Small intestine (tissue), 7 donors: ENCODE measurements around the gene PHKB. TPM values are rescaled to one million over a fixed set of nuclear protein-coding genes. Genes with fewer than 3 reads are reported as not detected.

Source experiments
- DNase-seq, 2 donors: peaks; one replicate each; pipeline versions ENCODE4 v3.0.0 to v3.0.0-alpha.2; 2013
- FAIRE-seq: peaks from 2 replicates; lab custom pipeline; 2012; peaks lifted over from hg19 to GRCh38; lab: Jason Lieb, UNC
- H3K27ac ChIP-seq, 3 donors: one replicate each; pipeline ENCODE4 v1.5.1; 2013; ENCODE audit warnings: low read length in 2 of 3, mild to moderate bottlenecking in 2 of 3, control low read depth in 1 of 3, inconsistent platforms in 1 of 3, low read depth in 1 of 3, moderate library complexity in 1 of 3
- H3K27me3 ChIP-seq, 3 donors: one replicate each; pipeline ENCODE4 v1.6.1; 2013; ENCODE audit warnings: low read length in 3 of 3, inconsistent platforms in 1 of 3; ENCODE audit not compliant: control insufficient read depth in 3 of 3, insufficient read depth in 3 of 3
- H3K36me3 ChIP-seq, 3 donors: one replicate each; pipeline ENCODE4 v1.6.1; 2013; ENCODE audit warnings: low read length in 3 of 3, inconsistent platforms in 1 of 3, low read depth in 1 of 3, mild to moderate bottlenecking in 1 of 3, moderate library complexity in 1 of 3; ENCODE audit not compliant: control insufficient read depth in 3 of 3, insufficient read depth in 2 of 3
- H3K4me1 ChIP-seq, 3 donors: one replicate each; pipeline ENCODE4 v1.6.1; 2013; ENCODE audit warnings: low read length in 2 of 3, inconsistent platforms in 1 of 3, low read depth in 1 of 3, mild to moderate bottlenecking in 1 of 3, moderate library complexity in 1 of 3; ENCODE audit not compliant: control insufficient read depth in 3 of 3, insufficient read depth in 2 of 3
- H3K4me3 ChIP-seq, 3 donors: one replicate each; pipeline ENCODE4 v1.5.1; 2013; ENCODE audit warnings: low read length in 3 of 3, control low read depth in 1 of 3, inconsistent platforms in 1 of 3, low read depth in 1 of 3, mild to moderate bottlenecking in 1 of 3, moderate library complexity in 1 of 3
- H3K9me3 ChIP-seq, 2 donors: one replicate each; pipeline ENCODE4 v1.6.1; 2013; ENCODE audit warnings: low read depth in 1 of 2, low read length in 1 of 2; ENCODE audit not compliant: control insufficient read depth in 2 of 2, insufficient read depth in 1 of 2
- WGBS, 3 donors: extraction: QIAGEN DNeasy Blood & Tissue Kit; methylation state at CpG; one replicate each; pipeline ENCODE4 v1.1.7; 2013; 5-methylcytosine and 5-hydroxymethylcytosine counted together
- polyA plus RNA-seq, 4 donors: library from polyadenylated mRNA; stranded (reverse) in 3 of 4; unstranded in 1 of 4; fragments of 200-250 nt in 3 of 4; fragments of 120-200 nt in 1 of 4; gene quantifications; one replicate each; pipeline versions ENCODE4 v1.2.1 to v1.2.3, GENCODE V29; 2013
- donor health status: healthy with polysubstance abuse.
- donor health status: control.
- donor health status: control.
- donor health status: Bipolar disorder and iron deficiency.
- donor health status: healthy.

The PHKB gene
- polyA plus RNA-seq, 4 donors, result 27.0 to 69.3 (median 37.0) TPM

- FAIRE-seq, result no peak
- Histone ChIP-seq H3K27me3 (no peaks in the 10 kb centered on the region), H3K4me1 (no peaks in the 10 kb centered on the region), H3K27ac (no peak overlapping the region), H3K4me3 (no peak overlapping the region), H3K36me3 (peaks cover 0 to 14% (median 8%) of the 10 kb centered on the region in 3 donors), H3K9me3 (peaks cover 0 to 9% of the 10 kb centered on the region in 2 donors)
- WGBS, 3 donors, result 84 to 100% (median 85%) methylated on average over 1 of the region's 1 CpG
- DNase-seq, result no peak
Observed at GRCh38 chr16:47568351-47568750, 107.2 kb downstream of the PHKB start.

- FAIRE-seq, result no peak
- DNase-seq, result no peak
- Histone ChIP-seq H3K27ac (no peak overlapping the region), H3K9me3 (peaks cover 0 to 4% of the 10 kb centered on the region in 2 donors), H3K4me1 (no peaks in the 10 kb centered on the region), H3K4me3 (no peak overlapping the region), H3K27me3 (no peaks in the 10 kb centered on the region), H3K36me3 (peaks cover 0 to 19% (median 5%) of the 10 kb centered on the region in 3 donors)
Observed at GRCh38 chr16:47571049-47571448, 109.9 kb downstream of the PHKB start.

- Histone ChIP-seq H3K4me1 (no peaks in the 10 kb centered on the region), H3K9me3 (no peaks in the 10 kb centered on the region), H3K27ac (no peak overlapping the region), H3K36me3 (peaks cover 0 to 16% (median 5%) of the 10 kb centered on the region in 3 donors), H3K27me3 (no peaks in the 10 kb centered on the region), H3K4me3 (no peak overlapping the region)
- FAIRE-seq, result no peak
- DNase-seq, result no peak
- 71 to 92% (median 82%) methylated on average over 3 of the region's 3 CpGs for WGBS, 3 donors
Observed at GRCh38 chr16:47571711-47572110, 110.6 kb downstream of the PHKB start.

GRCh38 chr16:47574091-47575054, 113.2 kb downstream of the PHKB start:
- Histone ChIP-seq H3K4me1 (no peaks in the 10 kb centered on the region), H3K4me3 (no peak overlapping the region), H3K9me3 (no peaks in the 10 kb centered on the region), H3K36me3 (peaks cover 0 to 16% (median 5%) of the 10 kb centered on the region in 3 donors), H3K27me3 (no peaks in the 10 kb centered on the region), H3K27ac (no peak overlapping the region)
- DNase-seq (no peak), FAIRE-seq (no peak)
- WGBS, 3 donors, result 66 to 85% (median 83%) methylated on average over 5 of the region's 5 CpGs

- Histone ChIP-seq H3K27me3 (no peaks in the 10 kb centered on the region), H3K9me3 (no peaks in the 10 kb centered on the region), H3K4me3 (no peak overlapping the region), H3K36me3 (peaks cover 0 to 8% (median 3%) of the 10 kb centered on the region in 3 donors), H3K4me1 (no peaks in the 10 kb centered on the region), H3K27ac (no peak overlapping the region)
- FAIRE-seq, result peak; percentile 94
- DNase-seq, result no peak
Observed at GRCh38 chr16:47577029-47577428, 115.9 kb downstream of the PHKB start.

GRCh38 chr16:47578033-47578432, 116.9 kb downstream of the PHKB start:
- Histone ChIP-seq H3K36me3 (peaks cover 0 to 7% (median 3%) of the 10 kb centered on the region in 3 donors), H3K27ac (no peak overlapping the region), H3K27me3 (no peaks in the 10 kb centered on the region), H3K9me3 (no peaks in the 10 kb centered on the region), H3K4me1 (no peaks in the 10 kb centered on the region), H3K4me3 (no peak overlapping the region)
- DNase-seq (no peak), FAIRE-seq (no peak)
- WGBS, 3 donors, result 79 to 97% (median 85%) methylated on average over 3 of the region's 3 CpGs

- Histone ChIP-seq H3K4me1 (no peaks in the 10 kb centered on the region), H3K27ac (no peak overlapping the region), H3K4me3 (no peak overlapping the region), H3K27me3 (no peaks in the 10 kb centered on the region), H3K36me3 (peaks cover 0 to 4% (median 3%) of the 10 kb centered on the region in 3 donors), H3K9me3 (no peaks in the 10 kb centered on the region)
- WGBS, 3 donors, result 89 to 95% (median 94%) methylated on average over 1 of the region's 1 CpG
- FAIRE-seq (no peak), DNase-seq (no peak)
Observed at GRCh38 chr16:47578573-47578972, 117.4 kb downstream of the PHKB start.

GRCh38 chr16:47581114-47581513, 120.0 kb downstream of the PHKB start:
- H3K4me1 ChIP-seq, result no peaks in the 10 kb centered on the region
- FAIRE-seq, result no peak
- 89 to 95% (median 92%) methylated on average over 2 of the region's 2 CpGs for whole genome bisulfite sequencing, 3 donors
- H3K4me3 ChIP-seq, result no peak overlapping the region
- H3K9me3 ChIP-seq, result no peaks in the 10 kb centered on the region
- H3K27ac ChIP-seq, result no peak overlapping the region
- no peaks in the 10 kb centered on the region for H3K27me3 ChIP-seq
- peaks cover 0 to 3% (median 0%) of the 10 kb centered on the region in 3 donors for H3K36me3 ChIP-seq
- DNase-seq, result no peak
